DOHH2 (cell line): ENCODE measurements around the gene SUN2.

Experiments
- CTCF ChIP-seq: fragments of 200-600 bp; sonication (generic); IDR thresholded peaks from one replicate; pipeline ENCODE4 v1.5.1; 2014; ENCODE audit warnings: antibody characterized with exemption, mild to moderate bottlenecking, low read depth, low read length; ENCODE audit not compliant: poor library complexity, severe bottlenecking
- EZH2phosphoT487 ChIP-seq: fragments of 200-600 bp; sonication (generic); IDR thresholded peaks from 2 replicates; pipeline ENCODE4 v1.6.1; 2017; ENCODE audit warnings: borderline replicate concordance, mild to moderate bottlenecking, antibody characterized with exemption, low read length, moderate library complexity, mixed read lengths

GRCh38 chr22:38767313-38767712, 11.5 kb upstream of the SUN2 start:
- no peak for TF ChIP-seq CTCF
- no peak for TF ChIP-seq EZH2phosphoT487
